ENCODE measurements around the gene PTPN4.

Gene PTPN4
- 46.5 to 207 reads per million in 2 experiments for total RNA-seq

GRCh38 chr2:119759451-119760236, at the start of gene PTPN4:
Gene PTPN4, plus strand, starts transcription at chr2:119759922. Its CDS starts 49,932 bp downstream, at chr2:119809854.
- DNase-seq (ENCODE audit: low read depth): peak; percentile 96

- DNase-seq (ENCODE audit: low read depth): no peak
Observed at GRCh38 chr2:119710281-119710680, 49.4 kb upstream of the PTPN4 start.

- no peak for DNase-seq (ENCODE audit: low read depth)
Observed at GRCh38 chr2:119711352-119711751, 48.4 kb upstream of the PTPN4 start.

- DNase-seq (ENCODE audit: low read depth): no peak
Observed at GRCh38 chr2:119712571-119712970, 47.2 kb upstream of the PTPN4 start.

- DNase-seq (ENCODE audit: low read depth): no peak
Observed at GRCh38 chr2:119713819-119714490, 45.8 kb upstream of the PTPN4 start.

GRCh38 chr2:119715409-119716283, 44.1 kb upstream of the PTPN4 start:
- DNase-seq (ENCODE audit: low read depth): no peak

GRCh38 chr2:119716284-119716672, 43.4 kb upstream of the PTPN4 start:
- DNase-seq (ENCODE audit: low read depth): no peak

GRCh38 chr2:119718501-119719260, 41.0 kb upstream of the PTPN4 start:
- DNase-seq (ENCODE audit: low read depth): no peak

GRCh38 chr2:119719261-119719627, 40.5 kb upstream of the PTPN4 start:
- no peak for DNase-seq (ENCODE audit: low read depth)

GRCh38 chr2:119721043-119721442, 38.7 kb upstream of the PTPN4 start:
- DNase-seq (ENCODE audit: low read depth): no peak

- no peak for DNase-seq (ENCODE audit: low read depth)
Observed at GRCh38 chr2:119721462-119721861, 38.3 kb upstream of the PTPN4 start.

- no peak for DNase-seq (ENCODE audit: low read depth)
Observed at GRCh38 chr2:119721904-119722303, 37.8 kb upstream of the PTPN4 start.

- DNase-seq (ENCODE audit: low read depth): no peak
Observed at GRCh38 chr2:119723186-119723585, 36.5 kb upstream of the PTPN4 start.

GRCh38 chr2:119723784-119724467, 35.8 kb upstream of the PTPN4 start:
- DNase-seq (ENCODE audit: low read depth): no peak

GRCh38 chr2:119724656-119725485, 34.9 kb upstream of the PTPN4 start:
- DNase-seq (ENCODE audit: low read depth): no peak

- DNase-seq (ENCODE audit: low read depth): no peak
Observed at GRCh38 chr2:119727493-119727892, 32.2 kb upstream of the PTPN4 start.

GRCh38 chr2:119728421-119728820, 31.3 kb upstream of the PTPN4 start:
- DNase-seq (ENCODE audit: low read depth): no peak

- no peak for DNase-seq (ENCODE audit: low read depth)
Observed at GRCh38 chr2:119730671-119731177, 29.0 kb upstream of the PTPN4 start.

GRCh38 chr2:119731983-119732382, 27.7 kb upstream of the PTPN4 start:
- no peak for DNase-seq (ENCODE audit: low read depth)

- no peak for DNase-seq (ENCODE audit: low read depth)
Observed at GRCh38 chr2:119732601-119733164, 27.0 kb upstream of the PTPN4 start.
